DOHH2 (cell line): ENCODE data around the gene PLEKHB2.

Experiments
- EZH2phosphoT487 ChIP-seq: fragments of 200-600 bp; sonication (generic); IDR thresholded peaks from 2 replicates; pipeline ENCODE4 v1.6.1; 2017; ENCODE audit warnings: borderline replicate concordance, mild to moderate bottlenecking, antibody characterized with exemption, low read length, moderate library complexity, mixed read lengths
- TF ChIP-seq, protein P1 (sequence below): fragments of 200-600 bp; sonication (generic); IDR thresholded peaks from one replicate; pipeline ENCODE4 v1.5.1; 2014; ENCODE audit warnings: antibody characterized with exemption, mild to moderate bottlenecking, low read depth, low read length; ENCODE audit not compliant: poor library complexity, severe bottlenecking

DNA sequence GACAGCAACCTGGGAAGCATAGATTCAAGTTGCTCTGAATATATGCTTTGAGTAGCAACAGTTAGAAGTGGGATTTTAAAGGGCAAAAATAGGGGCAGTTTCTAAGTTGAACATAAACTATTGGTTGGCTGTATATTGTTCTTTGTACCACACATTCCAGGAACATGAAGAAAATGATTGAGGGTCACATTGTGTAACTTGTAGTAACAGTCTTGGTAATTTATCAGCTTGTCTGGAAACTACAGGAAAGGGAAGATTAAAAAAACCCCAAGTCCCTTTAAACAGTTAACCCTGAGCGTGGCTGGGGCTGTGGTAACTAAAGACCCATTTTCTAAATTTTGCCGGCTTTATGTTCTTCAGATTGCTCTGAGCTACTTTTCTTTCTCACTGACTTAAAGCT is 7.4 kb downstream of the PLEKHB2 start:
- TF ChIP-seq, protein P1, sequence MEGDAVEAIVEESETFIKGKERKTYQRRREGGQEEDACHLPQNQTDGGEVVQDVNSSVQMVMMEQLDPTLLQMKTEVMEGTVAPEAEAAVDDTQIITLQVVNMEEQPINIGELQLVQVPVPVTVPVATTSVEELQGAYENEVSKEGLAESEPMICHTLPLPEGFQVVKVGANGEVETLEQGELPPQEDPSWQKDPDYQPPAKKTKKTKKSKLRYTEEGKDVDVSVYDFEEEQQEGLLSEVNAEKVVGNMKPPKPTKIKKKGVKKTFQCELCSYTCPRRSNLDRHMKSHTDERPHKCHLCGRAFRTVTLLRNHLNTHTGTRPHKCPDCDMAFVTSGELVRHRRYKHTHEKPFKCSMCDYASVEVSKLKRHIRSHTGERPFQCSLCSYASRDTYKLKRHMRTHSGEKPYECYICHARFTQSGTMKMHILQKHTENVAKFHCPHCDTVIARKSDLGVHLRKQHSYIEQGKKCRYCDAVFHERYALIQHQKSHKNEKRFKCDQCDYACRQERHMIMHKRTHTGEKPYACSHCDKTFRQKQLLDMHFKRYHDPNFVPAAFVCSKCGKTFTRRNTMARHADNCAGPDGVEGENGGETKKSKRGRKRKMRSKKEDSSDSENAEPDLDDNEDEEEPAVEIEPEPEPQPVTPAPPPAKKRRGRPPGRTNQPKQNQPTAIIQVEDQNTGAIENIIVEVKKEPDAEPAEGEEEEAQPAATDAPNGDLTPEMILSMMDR: no peak
- no peak for TF ChIP-seq EZH2phosphoT487
